Fibroblast of lung (primary cell): ENCODE data around the gene MYO7A. TPM values are rescaled to one million over a fixed set of nuclear protein-coding genes. Genes with fewer than 3 reads are reported as not detected.

Experiments
- DNase-seq, 2 donors: peaks; one replicate each; pipeline versions ENCODE4 v3.0.0 to v3.0.0-alpha.2; 2010; ENCODE audit warnings: low read depth in 2 of 2
- H2AFZ ChIP-seq: 2 replicates; pipeline ENCODE4 v1.5.1; 2012; ENCODE audit warnings: low read length, control low read depth, inconsistent platforms
- H3K27ac ChIP-seq: 2 replicates; pipeline ENCODE4 v1.5.1; 2011; ENCODE audit warnings: low read length, control low read depth; ENCODE audit not compliant: insufficient read depth
- H3K27me3 ChIP-seq: 2 replicates; pipeline ENCODE4 v1.5.1; 2011; ENCODE audit warnings: mild to moderate bottlenecking, low read length; ENCODE audit not compliant: control insufficient read depth, insufficient read depth
- H3K36me3 ChIP-seq: 2 replicates; pipeline ENCODE4 v1.5.1; 2011; ENCODE audit warnings: low read length; ENCODE audit not compliant: control insufficient read depth, insufficient read depth
- H3K4me1 ChIP-seq: 2 replicates; pipeline ENCODE4 v1.5.1; 2011; ENCODE audit warnings: low read length; ENCODE audit not compliant: control insufficient read depth, insufficient read depth; ENCODE audit errors: extremely low read depth
- H3K4me2 ChIP-seq: 2 replicates; pipeline ENCODE4 v1.5.1; 2011; ENCODE audit warnings: low read length, control low read depth; ENCODE audit not compliant: insufficient read depth; ENCODE audit errors: extremely low read depth
- H3K4me3 ChIP-seq, 4 experiments: fragments of 200-600 bp in 1 of 4; sonication (generic) in 1 of 4; replicated peaks in 1 of 4; 2 replicates each; pipeline ENCODE4 v1.5.1; 2011 to 2016; ENCODE audit warnings: low read length in 4 of 4, low read depth in 3 of 4, mild to moderate bottlenecking in 3 of 4, control low read depth in 2 of 4, inconsistent platforms in 1 of 4, mixed read lengths in 1 of 4; ENCODE audit not compliant: insufficient read depth in 1 of 4; ENCODE audit errors: control extremely low read depth in 1 of 4
- H3K79me2 ChIP-seq: 2 replicates; pipeline ENCODE4 v1.5.1; 2012; ENCODE audit warnings: mild to moderate bottlenecking, low read length, inconsistent platforms; ENCODE audit not compliant: control insufficient read depth, insufficient read depth
- H3K9ac ChIP-seq: 2 replicates; pipeline ENCODE4 v1.5.1; 2011; ENCODE audit warnings: mild to moderate bottlenecking, low read length, control low read depth; ENCODE audit not compliant: insufficient read depth
- H3K9me3 ChIP-seq: 2 replicates; pipeline ENCODE4 v1.5.1; 2012; ENCODE audit warnings: low read depth, low read length; ENCODE audit not compliant: control insufficient read depth, insufficient read depth
- H4K20me1 ChIP-seq: 2 replicates; pipeline ENCODE4 v1.5.1; 2011; ENCODE audit warnings: low read length; ENCODE audit not compliant: control insufficient read depth, insufficient read depth; ENCODE audit errors: extremely low read depth
- CTCF ChIP-seq, 2 donors: IDR thresholded peaks in 1 of 2; conservative IDR thresholded peaks in 1 of 2; 1 replicate in 1 of 2; 2 replicates in 1 of 2; pipeline ENCODE4 v1.5.1; 2011 to 2012; ENCODE audit warnings: low read length in 2 of 2, control low read depth in 1 of 2, inconsistent platforms in 1 of 2, low read depth in 1 of 2, mild to moderate bottlenecking in 1 of 2
- EZH2 ChIP-seq: IDR thresholded peaks from 2 replicates; pipeline ENCODE4 v1.5.1; 2012; ENCODE audit warnings: low read length, control low read depth, mild to moderate bottlenecking; ENCODE audit errors: missing control alignments
- polyA plus RNA-seq, 2 donors: library from polyadenylated mRNA; depleted of rRNA in 1 of 2; stranded (reverse) in 1 of 2; unstranded in 1 of 2; fragments of >200 nt; gene quantifications; 2 replicates each; pipeline ENCODE4 v1.2.1, GENCODE V29; 2011 to 2012; ENCODE audit warnings: missing spikeins in 1 of 2
- total RNA-seq: library from RNA; depleted of rRNA; stranded (reverse); fragments of >200 nt; gene quantifications from 2 replicates; pipeline ENCODE4 v1.2.1, GENCODE V29; 2014

Gene MYO7A
- total and polyA plus RNA-seq, 2 donors (not counting 1 experiment from before 2014, with no cell fraction given) = 0.01 to 0.33 TPM

DNA sequence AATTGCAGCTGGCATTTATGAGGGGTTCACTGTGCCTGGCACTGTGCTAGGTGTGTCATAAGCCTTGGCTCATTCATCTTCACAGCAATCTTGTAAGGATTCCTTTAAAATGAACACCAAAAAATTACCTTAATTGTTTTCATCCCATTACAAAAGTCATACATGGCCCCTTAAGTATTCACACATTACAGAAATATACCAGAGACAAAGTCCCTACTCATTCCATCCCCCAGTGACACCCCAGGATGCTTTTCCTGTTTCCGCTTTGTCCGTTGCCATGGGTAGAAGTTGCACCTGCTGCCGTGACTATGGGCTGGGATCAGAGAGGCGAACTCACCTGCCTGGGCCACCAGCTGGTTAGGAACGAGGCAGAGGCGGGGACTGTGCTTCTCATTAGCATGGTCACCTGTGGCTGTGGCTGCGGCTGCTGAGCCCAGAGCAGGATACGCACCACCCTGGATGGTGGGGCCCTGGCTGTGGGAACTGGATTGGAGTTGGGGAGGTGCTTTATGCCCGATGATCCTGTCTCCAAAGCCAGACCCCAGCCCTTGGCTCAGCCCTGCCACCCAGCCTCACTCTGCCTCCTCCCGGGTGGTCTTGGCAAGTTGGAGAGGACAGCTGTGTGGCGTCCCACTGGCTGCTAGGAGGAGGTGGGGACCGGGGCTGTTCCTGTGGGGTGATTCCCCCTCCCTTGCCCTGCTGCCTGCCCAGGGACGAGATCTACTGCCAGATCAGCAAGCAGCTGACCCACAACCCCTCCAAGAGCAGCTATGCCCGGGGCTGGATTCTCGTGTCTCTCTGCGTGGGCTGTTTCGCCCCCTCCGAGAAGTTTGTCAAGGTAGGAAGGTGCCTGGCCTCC, 60.8 kb downstream of the MYO7A start:
- Histone ChIP-seq H3K36me3 (no peaks in the 10 kb centered on the region), H3K9me3 (no peaks in the 10 kb centered on the region), H3K4me3 (no peak overlapping the region), H3K4me1 (no peaks in the 10 kb centered on the region), H4K20me1 (no peaks in the 10 kb centered on the region), H2AFZ (no peak overlapping the region), H3K27ac (no peak overlapping the region), H3K4me2 (no peak overlapping the region), H3K27me3 (peaks cover 3% of the 10 kb centered on the region), H3K79me2 (no peaks in the 10 kb centered on the region), H3K9ac (no peak overlapping the region)
- TF ChIP-seq EZH2 = no peak
- no peak for TF ChIP-seq CTCF (conservative IDR thresholded peaks at IDR 0.05 in 1 of 2, IDR thresholded peaks at IDR 0.05 in 1 of 2; ENCODE audit: low read depth in 1 of 2, low read length in 2 of 2)
- no peak for DNase-seq

GRCh38 chr11:77189588-77190210, 61.7 kb downstream of the MYO7A start:
- no peak overlapping the region for H3K4me3 ChIP-seq
- no peak overlapping the region for H3K4me2 ChIP-seq
- H2AFZ ChIP-seq = no peak overlapping the region
- no peaks in the 10 kb centered on the region for H3K79me2 ChIP-seq
- H3K27ac ChIP-seq = no peak overlapping the region
- no peak for DNase-seq
- TF ChIP-seq EZH2 = no peak
- TF ChIP-seq CTCF (conservative IDR thresholded peaks at IDR 0.05 in 1 of 2, IDR thresholded peaks at IDR 0.05 in 1 of 2; ENCODE audit: low read depth in 1 of 2, low read length in 2 of 2) = no peak
- H3K4me1 ChIP-seq = no peaks in the 10 kb centered on the region
- H4K20me1 ChIP-seq = no peaks in the 10 kb centered on the region
- no peak overlapping the region for H3K9ac ChIP-seq
- peaks cover 3% of the 10 kb centered on the region for H3K27me3 ChIP-seq
- H3K36me3 ChIP-seq = no peaks in the 10 kb centered on the region
- H3K9me3 ChIP-seq = no peaks in the 10 kb centered on the region

DNA sequence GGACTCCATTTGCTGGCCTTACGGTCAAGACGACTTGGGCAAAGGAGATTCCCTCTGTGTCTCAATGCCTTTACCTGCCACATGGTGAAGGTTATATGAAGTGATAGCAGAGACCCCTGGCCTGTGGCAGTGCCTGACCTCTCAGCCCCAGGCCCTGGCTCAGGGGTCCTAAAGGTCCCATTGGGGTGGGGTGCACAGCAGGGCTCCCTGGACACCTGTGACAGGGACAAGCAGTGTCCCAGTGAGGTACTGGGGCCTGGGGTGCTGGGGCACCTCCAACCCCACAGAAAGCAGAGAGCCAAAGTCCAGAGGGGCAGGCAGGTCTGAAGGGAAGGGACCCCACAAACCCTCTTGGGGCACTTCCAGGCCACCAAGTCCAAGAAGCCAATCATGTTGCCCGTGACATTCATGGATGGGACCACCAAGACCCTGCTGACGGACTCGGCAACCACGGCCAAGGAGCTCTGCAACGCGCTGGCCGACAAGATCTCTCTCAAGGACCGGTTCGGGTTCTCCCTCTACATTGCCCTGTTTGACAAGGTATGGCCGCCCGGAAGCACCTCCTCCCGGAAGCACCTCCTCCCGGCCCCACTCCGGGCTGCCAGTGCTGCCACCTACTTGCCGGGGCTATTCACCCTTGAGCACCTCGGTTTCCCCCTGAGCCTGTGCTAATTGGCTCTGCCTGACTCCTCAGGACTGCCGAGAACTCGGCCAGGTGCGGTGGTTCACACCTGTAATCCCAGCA, 62.5 kb downstream of the MYO7A start:
- no peak for DNase-seq
- H3K27me3 ChIP-seq = peaks cover 2% of the 10 kb centered on the region
- TF ChIP-seq EZH2 (no peak), CTCF (conservative IDR thresholded peaks at IDR 0.05 in 1 of 2, IDR thresholded peaks at IDR 0.05 in 1 of 2; ENCODE audit: low read depth in 1 of 2, low read length in 2 of 2) (no peak)
- H3K36me3 ChIP-seq = no peaks in the 10 kb centered on the region
- H3K79me2 ChIP-seq = no peaks in the 10 kb centered on the region
- H3K4me1 ChIP-seq = no peaks in the 10 kb centered on the region
- no peak overlapping the region for H3K4me3 ChIP-seq
- no peak overlapping the region for H2AFZ ChIP-seq
- no peak overlapping the region for H3K4me2 ChIP-seq
- no peaks in the 10 kb centered on the region for H3K9me3 ChIP-seq
- no peak overlapping the region for H3K27ac ChIP-seq
- H4K20me1 ChIP-seq = no peaks in the 10 kb centered on the region
- H3K9ac ChIP-seq = no peak overlapping the region
